Suprapubic skin (tissue), 4 donors: Measurements from ENCODE around the gene PEPD. TPM values are rescaled to one million over a fixed set of nuclear protein-coding genes. Genes with fewer than 3 reads are reported as not detected.

Source experiments
- DNase-seq, 2 donors: peaks; one replicate each; pipeline ENCODE4 v3.0.0-alpha.2; 2019; ENCODE audit warnings: low spot score in 2 of 2
- H3K27ac ChIP-seq: fragments of 200-600 bp; sonication (generic); one replicate; pipeline ENCODE4 v1.5.1; 2019
- H3K27me3 ChIP-seq: fragments of 200-600 bp; sonication (generic); one replicate; pipeline ENCODE4 v1.5.1; 2019
- H3K36me3 ChIP-seq: fragments of 200-600 bp; sonication (generic); one replicate; pipeline ENCODE4 v1.5.1; 2019
- H3K4me1 ChIP-seq: fragments of 200-600 bp; sonication (generic); one replicate; pipeline ENCODE4 v1.5.1; 2019
- H3K4me3 ChIP-seq: fragments of 200-600 bp; sonication (generic); one replicate; pipeline ENCODE4 v1.5.1; 2019; ENCODE audit warnings: mild to moderate bottlenecking
- H3K9me3 ChIP-seq: fragments of 200-600 bp; sonication (generic); one replicate; pipeline ENCODE4 v1.5.1; 2019
- EP300 ChIP-seq: sonication (generic); formaldehyde crosslinking; IDR thresholded peaks from one replicate; pipeline ENCODE4 v1.6.1; 2017; ENCODE audit warnings: antibody characterized with exemption
- POLR2A ChIP-seq, 2 donors: fragments of 450-650 bp; IDR thresholded peaks; one replicate each; pipeline ENCODE4 v1.6.1; 2017; ENCODE audit warnings: antibody characterized with exemption in 2 of 2, mild to moderate bottlenecking in 2 of 2, moderate library complexity in 2 of 2
- POLR2AphosphoS5 ChIP-seq, 3 donors: sonication (generic); formaldehyde crosslinking; IDR thresholded peaks; one replicate each; pipeline ENCODE4 v1.6.1; 2017; ENCODE audit warnings: antibody characterized with exemption in 3 of 3
- WGBS: methylation state at CpG from one replicate; pipeline ENCODE4 v1.1.5; 2018; 5-methylcytosine and 5-hydroxymethylcytosine counted together
- total RNA-seq, 4 donors: library from RNA; depleted of rRNA; stranded (reverse); fragments of >200 nt; gene quantifications; one replicate each; pipeline ENCODE4 v1.1.0, GENCODE V29; 2016
- TF ChIP-seq, protein P1 (sequence below), 2 donors: fragments of 200-600 bp in 1 of 2; fragments of 450-650 bp in 1 of 2; sonication (generic) in 1 of 2; IDR thresholded peaks; one replicate each; pipeline ENCODE4 v1.5.1; 2016 to 2019; ENCODE audit warnings: antibody characterized with exemption in 2 of 2, mild to moderate bottlenecking in 1 of 2, moderate library complexity in 1 of 2

PEPD gene
- total RNA-seq, 4 donors from 2014 or later: 35.2 to 73.8 (median 55.9) TPM

DNA sequence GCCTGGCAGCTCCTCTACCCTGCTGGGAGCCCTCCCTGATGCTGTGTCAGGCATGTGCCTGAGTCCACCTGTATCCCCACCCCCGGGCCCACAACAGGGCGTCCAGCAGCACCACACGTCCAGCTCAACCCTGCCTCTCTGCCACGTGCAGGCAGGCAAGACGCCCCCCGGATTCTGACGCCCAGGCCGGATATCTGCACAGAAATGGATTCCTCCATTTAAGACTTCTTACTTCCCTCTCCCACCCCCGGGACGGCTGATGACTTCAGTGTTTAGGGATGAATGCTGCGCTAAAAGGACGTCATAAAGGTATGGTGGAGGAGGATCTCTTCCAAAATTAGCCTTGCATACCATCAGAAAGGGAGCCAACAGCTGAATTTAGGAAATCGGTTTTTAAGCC is 10.2 kb downstream of the PEPD start:
- no peaks in the 10 kb centered on the region for H3K27me3 ChIP-seq
- TF ChIP-seq, protein P1, sequence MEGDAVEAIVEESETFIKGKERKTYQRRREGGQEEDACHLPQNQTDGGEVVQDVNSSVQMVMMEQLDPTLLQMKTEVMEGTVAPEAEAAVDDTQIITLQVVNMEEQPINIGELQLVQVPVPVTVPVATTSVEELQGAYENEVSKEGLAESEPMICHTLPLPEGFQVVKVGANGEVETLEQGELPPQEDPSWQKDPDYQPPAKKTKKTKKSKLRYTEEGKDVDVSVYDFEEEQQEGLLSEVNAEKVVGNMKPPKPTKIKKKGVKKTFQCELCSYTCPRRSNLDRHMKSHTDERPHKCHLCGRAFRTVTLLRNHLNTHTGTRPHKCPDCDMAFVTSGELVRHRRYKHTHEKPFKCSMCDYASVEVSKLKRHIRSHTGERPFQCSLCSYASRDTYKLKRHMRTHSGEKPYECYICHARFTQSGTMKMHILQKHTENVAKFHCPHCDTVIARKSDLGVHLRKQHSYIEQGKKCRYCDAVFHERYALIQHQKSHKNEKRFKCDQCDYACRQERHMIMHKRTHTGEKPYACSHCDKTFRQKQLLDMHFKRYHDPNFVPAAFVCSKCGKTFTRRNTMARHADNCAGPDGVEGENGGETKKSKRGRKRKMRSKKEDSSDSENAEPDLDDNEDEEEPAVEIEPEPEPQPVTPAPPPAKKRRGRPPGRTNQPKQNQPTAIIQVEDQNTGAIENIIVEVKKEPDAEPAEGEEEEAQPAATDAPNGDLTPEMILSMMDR (IDR thresholded peaks at IDR 0.05): no peak
- TF ChIP-seq POLR2A (IDR thresholded peaks at IDR 0.05): no peak
- no peak for TF ChIP-seq POLR2AphosphoS5 (IDR thresholded peaks at IDR 0.05)
- no peak for TF ChIP-seq EP300
- peaks cover 30% of the 10 kb centered on the region for H3K36me3 ChIP-seq
- DNase-seq: no peak
- no peaks in the 10 kb centered on the region for H3K9me3 ChIP-seq
- peaks cover 26% of the 10 kb centered on the region for H3K4me1 ChIP-seq
- no peak overlapping the region for H3K27ac ChIP-seq
- H3K4me3 ChIP-seq: no peak overlapping the region
- WGBS: 87% methylated on average over 13 of the region's 13 CpGs

DNA sequence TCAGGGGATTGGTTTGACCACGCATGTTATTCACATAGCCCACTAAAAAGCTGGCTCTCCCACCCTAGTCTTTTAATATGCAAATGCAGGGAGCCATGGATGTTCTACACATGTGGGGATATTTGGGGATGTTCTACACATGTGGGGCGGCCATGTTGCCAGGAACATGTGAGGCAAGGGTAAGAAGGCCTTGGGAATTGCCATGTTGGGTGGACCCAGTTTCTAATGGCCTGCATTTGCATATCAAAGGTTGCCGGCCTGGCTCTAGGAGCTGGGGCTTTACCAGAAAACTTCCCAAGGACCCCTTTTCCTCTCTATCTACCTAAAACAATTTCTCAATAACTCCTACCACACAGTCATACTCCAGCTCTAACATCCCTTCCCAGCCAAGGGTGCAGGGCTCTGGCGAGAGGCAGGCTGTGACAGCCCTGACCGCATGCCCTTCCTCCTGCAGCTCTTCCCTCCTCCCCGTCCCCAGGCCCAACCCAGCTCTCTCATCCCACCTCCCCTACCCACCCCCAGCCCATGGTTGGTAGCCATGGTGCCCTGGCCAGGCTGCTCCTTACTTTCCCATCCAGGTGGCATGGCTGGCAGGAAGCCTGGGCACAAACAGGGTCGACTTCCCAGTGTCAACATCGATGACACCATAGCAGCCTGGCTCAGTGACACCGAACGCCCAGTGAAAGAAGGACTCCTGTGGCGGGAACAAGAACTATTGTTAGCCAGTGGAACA is 11.0 kb downstream of the PEPD start:
- Histone ChIP-seq H3K27me3 (no peaks in the 10 kb centered on the region), H3K4me1 (peaks cover 26% of the 10 kb centered on the region), H3K4me3 (no peak overlapping the region), H3K36me3 (peaks cover 30% of the 10 kb centered on the region), H3K27ac (no peak overlapping the region), H3K9me3 (no peaks in the 10 kb centered on the region)
- DNase-seq: no peak
- no peak for TF ChIP-seq EP300
- no peak for TF ChIP-seq POLR2A (IDR thresholded peaks at IDR 0.05)
- WGBS: 81% methylated on average over 11 of the region's 11 CpGs

DNA sequence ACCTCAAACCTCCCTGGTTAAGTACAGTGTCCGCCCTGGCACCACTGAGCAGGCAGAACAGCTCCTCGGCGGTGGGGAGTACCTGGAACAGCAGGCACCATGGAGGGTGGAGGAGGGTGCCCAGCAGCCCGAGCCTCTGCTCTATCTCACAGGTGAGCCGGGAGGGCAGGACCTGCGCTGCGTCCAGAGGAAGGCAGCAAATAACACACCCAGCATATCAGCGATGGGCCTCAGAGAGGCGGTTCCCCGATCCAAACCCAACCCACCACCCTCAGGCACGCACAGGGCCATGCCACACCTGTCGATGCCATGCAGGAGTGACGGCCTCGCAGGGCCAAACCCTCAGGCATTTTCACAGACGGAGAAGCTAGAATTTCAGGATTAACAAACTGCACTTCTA is 11.8 kb downstream of the PEPD start:
- Histone ChIP-seq H3K27me3 (no peaks in the 10 kb centered on the region), H3K9me3 (no peaks in the 10 kb centered on the region), H3K4me3 (no peak overlapping the region), H3K27ac (no peak overlapping the region), H3K4me1 (peaks cover 26% of the 10 kb centered on the region), H3K36me3 (peaks cover 34% of the 10 kb centered on the region)
- DNase-seq: no peak
- TF ChIP-seq POLR2AphosphoS5 (IDR thresholded peaks at IDR 0.05) (no peak), POLR2A (IDR thresholded peaks at IDR 0.05) (no peak), EP300 (no peak)
- 65% methylated on average over 15 of the region's 15 CpGs for WGBS

DNA sequence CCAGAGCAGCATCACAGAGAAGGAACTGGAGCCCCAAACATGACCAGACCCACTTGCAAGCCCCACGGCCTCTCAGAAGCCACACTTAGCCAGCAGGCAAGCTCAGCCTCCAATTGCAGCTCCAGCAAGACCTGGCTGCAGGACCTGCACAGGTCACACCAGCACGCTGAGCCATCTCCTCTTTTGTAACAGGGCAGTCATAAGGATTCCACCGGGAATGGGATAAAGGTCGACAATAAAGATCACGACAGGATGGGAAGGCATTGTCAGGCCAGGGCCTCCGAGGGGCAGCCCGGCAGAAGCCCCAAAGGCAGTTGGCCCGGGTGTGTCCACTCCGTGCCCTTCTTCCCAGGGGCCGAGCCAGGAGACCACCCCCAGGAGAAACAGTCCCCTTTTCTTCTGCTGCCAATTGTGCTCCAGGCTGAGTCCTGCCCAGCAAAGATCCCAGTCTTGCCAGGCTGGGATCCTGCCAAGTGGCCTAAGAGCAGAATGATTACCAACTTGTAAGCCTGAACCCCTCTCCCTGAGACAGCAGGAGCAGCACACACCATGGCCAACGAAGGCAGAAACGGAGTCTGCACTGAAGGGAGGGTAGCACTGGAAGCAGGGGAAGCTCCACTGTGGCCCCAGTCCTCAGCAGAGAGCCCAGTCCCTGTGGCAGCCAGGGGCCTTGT is 12.5 kb downstream of the PEPD start:
- Histone ChIP-seq H3K4me3 (no peak overlapping the region), H3K27me3 (no peaks in the 10 kb centered on the region), H3K36me3 (peaks cover 36% of the 10 kb centered on the region), H3K27ac (no peak overlapping the region), H3K9me3 (no peaks in the 10 kb centered on the region), H3K4me1 (peaks cover 26% of the 10 kb centered on the region)
- no peak for TF ChIP-seq POLR2AphosphoS5 (IDR thresholded peaks at IDR 0.05)
- TF ChIP-seq EP300: no peak
- TF ChIP-seq, protein P1 (IDR thresholded peaks at IDR 0.05): no peak
- TF ChIP-seq POLR2A (IDR thresholded peaks at IDR 0.05): no peak
- no peak for DNase-seq
- WGBS: 85% methylated on average over 6 of the region's 12 CpGs

DNA sequence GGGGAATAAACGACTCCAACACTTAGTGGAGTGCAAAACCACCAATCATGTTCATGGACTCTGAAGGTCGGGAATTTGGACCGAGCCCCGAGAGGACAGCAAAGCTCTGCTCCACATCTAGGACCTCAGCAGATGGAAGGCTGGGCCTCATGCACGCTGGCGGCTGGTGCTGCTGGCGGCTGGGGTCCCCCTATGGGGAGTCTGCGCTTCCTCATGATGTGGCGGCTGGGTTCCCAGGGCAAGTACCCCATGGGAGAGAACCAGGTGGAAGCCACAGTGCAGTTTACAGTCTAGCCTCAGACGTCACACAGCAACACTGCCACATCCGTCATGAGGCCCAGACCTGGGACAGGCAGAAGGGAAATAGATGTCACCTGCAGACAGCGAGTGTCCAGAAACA is 13.2 kb downstream of the PEPD start:
- no peaks in the 10 kb centered on the region for H3K9me3 ChIP-seq
- peaks cover 36% of the 10 kb centered on the region for H3K36me3 ChIP-seq
- H3K4me1 ChIP-seq: peaks cover 26% of the 10 kb centered on the region
- TF ChIP-seq, protein P1 (IDR thresholded peaks at IDR 0.05): no peak
- TF ChIP-seq EP300 (no peak), POLR2A (IDR thresholded peaks at IDR 0.05) (no peak), POLR2AphosphoS5 (IDR thresholded peaks at IDR 0.05) (no peak)
- no peaks in the 10 kb centered on the region for H3K27me3 ChIP-seq
- no peak for DNase-seq
- no peak overlapping the region for H3K27ac ChIP-seq
- no peak overlapping the region for H3K4me3 ChIP-seq
- WGBS: 64% methylated on average over 4 of the region's 12 CpGs

DNA sequence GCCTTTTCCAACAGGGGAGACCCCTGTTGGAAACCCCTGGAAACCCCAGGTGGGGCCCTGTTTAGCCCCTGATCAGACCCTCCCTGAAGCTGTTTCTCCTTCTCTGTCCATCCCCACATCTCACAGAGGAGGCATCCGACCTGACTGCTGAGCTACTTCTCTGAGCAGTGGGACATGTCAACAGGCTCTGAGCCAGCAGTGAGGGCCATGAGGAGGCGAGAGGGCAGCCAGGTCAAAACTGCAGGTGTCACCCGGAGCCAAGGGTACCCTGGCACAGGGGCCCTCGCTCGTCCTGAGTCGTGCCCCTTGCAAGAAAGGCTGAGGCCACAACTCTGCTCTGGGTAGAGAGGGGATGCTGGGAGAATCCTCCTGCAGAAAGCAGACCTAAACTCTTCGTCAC is 13.6 kb downstream of the PEPD start:
- TF ChIP-seq POLR2A (IDR thresholded peaks at IDR 0.05): no peak
- TF ChIP-seq EP300: no peak
- TF ChIP-seq, protein P1 (IDR thresholded peaks at IDR 0.05): no peak
- no peak for TF ChIP-seq POLR2AphosphoS5 (IDR thresholded peaks at IDR 0.05)
- peaks cover 36% of the 10 kb centered on the region for H3K36me3 ChIP-seq
- no peak for DNase-seq
- no peak overlapping the region for H3K27ac ChIP-seq
- H3K27me3 ChIP-seq: no peaks in the 10 kb centered on the region
- H3K4me3 ChIP-seq: no peak overlapping the region
- 88% methylated on average over 6 of the region's 7 CpGs for WGBS
- H3K9me3 ChIP-seq: no peaks in the 10 kb centered on the region
- H3K4me1 ChIP-seq: peaks cover 26% of the 10 kb centered on the region
